ENCODE results near the gene MYLK.

The MYLK gene

GRCh38 chr3:123700791-123701722, 183.1 kb downstream of the MYLK start:
- DNase-seq (ENCODE audit: low read depth in 2 of 2), result no peak

- DNase-seq (ENCODE audit: low read depth in 2 of 2), result no peak
Measured at GRCh38 chr3:123698813-123699212, 185.3 kb downstream of the MYLK start.

- no peak for DNase-seq (ENCODE audit: low read depth in 2 of 2)
Measured at GRCh38 chr3:123696808-123697207, 187.3 kb downstream of the MYLK start.

- DNase-seq (ENCODE audit: low read depth in 2 of 2), result no peak
Measured at GRCh38 chr3:123695731-123696640, 188.1 kb downstream of the MYLK start.

- DNase-seq (ENCODE audit: low read depth in 2 of 2), result no peak
Measured at GRCh38 chr3:123695152-123695551, 189.0 kb downstream of the MYLK start.

GRCh38 chr3:123694366-123695087, 189.6 kb downstream of the MYLK start:
- DNase-seq (ENCODE audit: low read depth in 2 of 2), result no peak

- no peak for DNase-seq (ENCODE audit: low read depth in 2 of 2)
Measured at GRCh38 chr3:123693584-123694190, 190.4 kb downstream of the MYLK start.

GRCh38 chr3:123692671-123693070, 191.5 kb downstream of the MYLK start:
- DNase-seq (ENCODE audit: low read depth in 2 of 2), result no peak

GRCh38 chr3:123692041-123692440, 192.1 kb downstream of the MYLK start:
- no peak for DNase-seq (ENCODE audit: low read depth in 2 of 2)

GRCh38 chr3:123689831-123690230, 194.3 kb downstream of the MYLK start:
- no peak for DNase-seq (ENCODE audit: low read depth in 2 of 2)

GRCh38 chr3:123688241-123688747, 195.8 kb downstream of the MYLK start:
- DNase-seq (ENCODE audit: low read depth in 2 of 2), result peak; percentile 47 to 53

- no peak for DNase-seq (ENCODE audit: low read depth in 2 of 2)
Measured at GRCh38 chr3:123687286-123687685, 196.8 kb downstream of the MYLK start.

GRCh38 chr3:123686251-123686650, 197.9 kb downstream of the MYLK start:
- no peak for DNase-seq (ENCODE audit: low read depth in 2 of 2)

GRCh38 chr3:123685780-123686179, 198.4 kb downstream of the MYLK start:
- DNase-seq (ENCODE audit: low read depth in 2 of 2), result no peak

- DNase-seq (ENCODE audit: low read depth in 2 of 2), result no peak
Measured at GRCh38 chr3:123684636-123685035, 199.5 kb downstream of the MYLK start.

- no peak for DNase-seq (ENCODE audit: low read depth in 2 of 2)
Measured at GRCh38 chr3:123684209-123684608, 199.9 kb downstream of the MYLK start.

- no peak for DNase-seq (ENCODE audit: low read depth in 2 of 2)
Measured at GRCh38 chr3:123683505-123684154, 200.5 kb downstream of the MYLK start.

- DNase-seq (ENCODE audit: low read depth in 2 of 2), result no peak
Measured at GRCh38 chr3:123682781-123683504, 201.2 kb downstream of the MYLK start.

GRCh38 chr3:123682302-123682701, 201.8 kb downstream of the MYLK start:
- no peak for DNase-seq (ENCODE audit: low read depth in 2 of 2)
